Ureter (tissue), 1 donor: Measurements from ENCODE around the gene NCOR2. TPM values are rescaled to one million over a fixed set of nuclear protein-coding genes. Genes with fewer than 3 reads are reported as not detected.

Source experiments
- DNase-seq: peaks from one replicate; pipeline ENCODE4 v3.0.0-alpha.2; 2020; ENCODE audit warnings: low spot score
- total RNA-seq: library from RNA; stranded (reverse); gene quantifications from one replicate; pipeline ENCODE4 v1.2.4, GENCODE V29; 2023
- donor health status: DM: yes; HTN: yes; CAD: no.

The NCOR2 gene
- total RNA-seq, 1 donor from 2014 or later, result 200 TPM

- DNase-seq, result no peak
Observed at GRCh38 chr12:124577374-124577773, 10.0 kb upstream of the NCOR2 start.

GRCh38 chr12:124576061-124576650 lies 8.7 kb upstream of the NCOR2 start:
- no peak for DNase-seq

DNA sequence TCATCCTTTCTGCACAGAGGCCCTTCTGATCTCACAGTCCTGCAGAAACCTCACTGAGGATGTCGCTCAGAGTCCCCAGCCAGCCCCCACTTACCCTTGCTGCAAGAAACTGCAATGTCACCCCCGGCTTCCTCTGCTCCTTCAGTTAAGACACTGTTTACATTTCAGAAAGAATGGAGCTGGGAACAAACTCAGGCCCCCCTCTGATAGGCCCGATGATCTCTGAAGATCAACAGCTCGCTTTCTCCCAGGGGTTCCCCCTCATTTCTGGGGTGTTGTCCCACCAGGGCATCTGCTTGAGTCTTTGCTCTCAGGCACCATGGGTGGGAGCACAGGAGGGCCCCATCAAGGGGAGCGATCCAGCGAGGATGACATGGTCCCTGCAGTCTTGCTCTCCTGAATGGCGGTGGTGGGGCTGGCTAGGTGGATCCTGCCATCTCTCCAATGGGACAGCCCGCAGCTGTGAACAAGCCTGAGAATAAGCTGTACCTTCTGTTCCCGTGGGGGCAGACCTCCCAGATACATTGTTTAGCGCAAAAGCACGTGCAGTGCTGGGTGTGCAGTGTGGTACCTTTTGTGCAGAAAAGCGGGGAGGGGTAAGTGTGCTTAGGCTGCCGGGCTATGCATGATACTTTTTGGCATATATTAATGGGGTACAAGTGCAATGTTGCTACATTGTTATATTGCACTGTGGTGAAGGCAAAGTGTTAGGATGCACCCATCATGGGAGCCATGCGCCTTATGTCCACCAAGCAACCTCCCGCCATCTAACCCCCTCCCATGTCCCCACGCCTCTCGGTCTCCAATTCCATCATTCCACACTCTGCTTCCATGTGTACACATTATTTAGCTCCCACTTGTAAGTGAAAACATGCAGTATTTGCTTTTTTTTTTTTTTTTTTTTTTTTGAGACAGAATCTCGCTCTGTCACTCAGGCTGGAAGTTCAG lies 6.7 kb upstream of the NCOR2 start:
- DNase-seq, result no peak

- DNase-seq, result no peak
Observed at GRCh38 chr12:124571556-124571955, 4.1 kb upstream of the NCOR2 start.

GRCh38 chr12:124570810-124571209 lies 3.4 kb upstream of the NCOR2 start:
- DNase-seq, result no peak

DNA sequence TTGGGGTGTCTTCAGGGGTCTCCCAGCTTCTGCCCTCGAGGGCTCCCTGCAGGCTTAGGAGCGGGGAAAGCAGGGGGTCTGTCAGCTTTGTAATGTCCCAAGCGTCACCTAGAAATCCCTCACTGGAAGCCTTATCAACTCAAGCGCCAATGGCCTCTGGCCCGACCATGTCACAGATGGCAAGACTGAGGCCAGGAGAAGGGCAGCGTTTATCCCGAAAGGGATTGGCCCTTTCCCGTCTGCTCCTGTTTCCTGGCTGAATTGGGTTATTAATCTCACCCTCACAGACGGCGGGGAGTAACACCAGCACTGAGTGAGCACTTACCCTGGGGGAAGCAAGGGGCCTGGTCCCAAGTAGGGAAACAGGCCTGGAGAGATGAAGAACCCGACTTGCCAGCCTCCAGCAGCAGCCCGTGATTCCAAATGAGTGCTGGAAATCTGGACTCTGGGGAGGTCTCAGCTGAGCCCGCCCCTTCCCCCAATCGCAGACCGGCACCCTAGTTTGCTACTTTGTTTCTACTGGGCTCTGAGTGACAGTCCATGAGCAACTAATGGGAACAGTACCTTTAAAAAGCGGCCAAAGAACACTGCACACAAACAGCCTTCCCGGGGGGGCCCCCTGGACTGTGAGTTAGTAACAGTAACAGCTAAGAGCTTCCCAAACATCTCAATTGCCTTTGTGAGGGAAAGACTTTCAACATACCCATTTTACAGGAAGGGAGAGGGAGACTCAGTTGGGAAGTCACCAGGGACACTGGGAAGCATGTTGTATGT lies 2.1 kb upstream of the NCOR2 start:
- DNase-seq, result no peak

DNA sequence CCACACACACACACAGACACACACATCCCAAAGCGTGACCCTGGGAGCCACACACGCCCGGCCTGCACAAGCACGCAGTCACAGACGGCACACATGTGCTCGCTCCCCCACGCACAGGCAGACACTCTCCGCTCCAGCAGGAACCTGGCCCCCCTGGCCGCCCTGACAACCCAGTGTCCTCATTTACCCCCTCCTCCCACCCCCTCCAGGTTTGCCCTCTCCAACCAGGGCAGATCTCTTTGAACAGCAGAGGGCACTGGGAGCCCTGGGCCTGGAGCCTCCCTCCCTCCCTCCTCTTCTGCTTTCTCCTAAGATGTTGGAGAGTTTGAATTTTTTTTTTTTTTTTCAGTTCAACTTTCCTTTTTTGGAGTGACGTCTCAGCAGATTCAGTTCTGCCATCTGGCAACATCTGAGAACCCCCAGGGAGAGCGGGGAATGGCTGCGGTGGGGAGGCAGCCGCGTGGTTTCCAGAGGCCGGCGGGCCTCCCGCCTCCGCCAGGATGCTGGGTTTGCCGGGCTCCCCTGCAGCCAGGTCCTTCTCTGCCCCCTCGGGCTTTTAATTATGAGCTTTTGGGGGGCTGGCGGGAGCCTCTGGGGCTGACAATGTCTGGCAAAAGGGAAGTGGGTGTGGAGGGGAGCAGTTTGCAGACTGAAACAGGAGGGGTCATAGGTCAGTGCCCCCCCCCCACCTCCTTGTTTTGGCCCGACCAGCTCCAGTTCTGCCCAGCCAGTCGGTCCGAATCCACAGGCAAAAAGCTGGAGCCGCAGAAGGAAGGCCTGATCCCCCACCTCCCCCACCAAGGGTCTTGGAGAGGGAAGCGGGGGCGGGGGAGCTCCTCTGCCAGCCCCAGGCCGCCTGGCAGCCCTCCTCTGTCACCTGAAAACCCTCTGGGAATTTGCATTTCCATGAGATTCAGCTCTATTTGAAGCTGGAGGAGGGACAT lies 1.3 kb upstream of the NCOR2 start:
- peak; percentile 82 for DNase-seq

- DNase-seq, result peak; percentile 95
Observed at GRCh38 chr12:124567673-124568373, 411 bp upstream of the NCOR2 start.

DNA sequence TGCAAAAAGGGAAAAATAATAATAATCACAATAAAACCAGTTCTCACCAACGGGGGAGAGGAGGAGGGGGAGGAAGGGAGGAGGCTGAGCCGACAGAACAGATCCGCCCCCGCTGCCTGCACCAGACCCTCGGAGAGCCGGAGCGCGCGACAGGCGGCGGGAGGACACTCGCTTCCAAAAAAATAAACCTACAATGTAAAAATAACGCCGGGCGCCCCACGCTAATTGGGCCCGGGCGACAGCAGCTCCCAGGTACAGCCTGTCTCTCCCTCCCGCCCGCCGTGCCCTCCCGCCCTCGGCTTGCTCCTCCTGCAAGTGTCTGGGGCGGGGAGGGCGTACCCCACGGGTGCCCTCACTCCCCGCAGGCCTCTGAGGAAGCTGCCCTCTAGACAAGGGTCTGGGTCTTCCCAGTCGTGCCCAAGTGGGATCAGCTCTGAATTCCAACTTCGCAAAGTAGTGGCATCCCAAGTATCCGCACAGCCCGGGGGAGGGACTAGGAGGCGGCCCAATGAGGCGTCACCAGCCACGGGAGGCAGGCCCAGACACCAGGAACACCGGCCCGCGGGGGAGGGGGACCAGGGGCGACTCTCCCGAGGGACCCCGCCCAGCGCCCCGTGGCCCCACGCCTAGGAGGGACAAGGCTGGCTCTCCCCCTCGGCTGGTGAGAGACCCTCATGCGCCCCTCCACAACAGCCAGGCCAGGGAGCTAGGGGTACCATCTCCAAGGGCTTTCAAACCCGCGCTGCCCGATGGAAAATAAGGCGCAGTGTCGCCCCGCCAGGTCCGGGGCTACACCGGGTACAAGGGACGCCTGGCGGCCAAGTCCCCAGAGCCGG lies 1.0 kb downstream of the NCOR2 start:
- peak; percentile 90 for DNase-seq

GRCh38 chr12:124565656-124566160 lies 1.7 kb downstream of the NCOR2 start:
- DNase-seq, result no peak

- no peak for DNase-seq
Observed at GRCh38 chr12:124564971-124565491, 2.4 kb downstream of the NCOR2 start.

DNA sequence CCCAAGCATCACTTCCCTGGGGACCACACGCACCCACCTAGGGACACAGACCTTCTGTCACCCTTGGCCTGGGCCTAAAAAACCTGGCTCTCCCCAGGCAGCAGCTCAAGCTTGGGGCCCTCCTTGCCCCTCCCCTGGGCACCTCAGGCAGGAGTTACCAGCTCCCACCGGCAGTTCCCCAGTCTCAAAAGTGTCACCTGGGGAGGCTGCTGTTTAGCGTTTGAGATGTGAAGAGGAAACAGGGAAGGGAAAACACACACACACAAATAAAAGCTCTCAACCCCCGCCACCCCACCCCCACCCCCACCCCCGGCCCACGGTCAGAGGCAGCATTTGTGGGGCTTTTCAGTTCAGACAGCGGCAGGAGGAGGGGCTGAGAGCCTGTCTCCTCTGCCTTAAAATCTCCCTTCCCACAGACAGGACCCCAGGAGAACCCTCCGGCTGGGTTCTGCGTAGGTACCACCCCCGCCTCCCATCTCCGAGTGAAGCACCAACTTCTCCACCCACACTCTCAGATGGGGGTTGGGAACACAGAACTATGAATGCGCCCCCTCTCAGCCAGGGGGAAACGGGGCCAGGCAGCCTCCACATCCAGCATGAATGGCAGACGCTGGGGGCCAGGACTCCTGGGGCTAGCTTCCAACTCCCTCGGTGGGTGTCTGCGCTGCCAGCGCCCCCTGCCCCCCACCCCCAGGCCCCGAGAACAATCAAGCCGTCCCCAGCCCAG lies 3.0 kb downstream of the NCOR2 start:
- no peak for DNase-seq

- no peak for DNase-seq
Observed at GRCh38 chr12:124563809-124564208, 3.6 kb downstream of the NCOR2 start.

- no peak for DNase-seq
Observed at GRCh38 chr12:124563401-124563800, 4.0 kb downstream of the NCOR2 start.

DNA sequence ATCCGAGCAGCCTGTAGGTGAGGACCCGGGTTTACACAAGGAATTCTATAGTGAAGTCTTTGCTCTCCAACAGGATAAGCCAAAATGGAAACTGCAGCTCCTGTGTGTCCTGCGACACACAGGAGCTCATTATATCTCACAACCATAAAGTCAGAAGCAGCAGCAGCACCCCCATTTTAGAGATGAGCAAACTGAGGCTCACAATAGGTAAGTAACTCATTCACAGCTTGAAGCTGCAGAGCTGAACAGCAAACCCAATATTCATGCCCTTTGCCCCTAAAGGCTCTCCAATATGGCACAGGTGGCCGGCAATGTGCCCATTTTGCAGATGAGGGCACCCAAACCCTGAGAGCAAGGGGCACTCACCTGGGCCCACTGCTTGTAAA lies 4.6 kb downstream of the NCOR2 start:
- no peak for DNase-seq

GRCh38 chr12:124562018-124562795 lies 5.2 kb downstream of the NCOR2 start:
- DNase-seq, result no peak

GRCh38 chr12:124561231-124561630 lies 6.2 kb downstream of the NCOR2 start:
- no peak for DNase-seq
